HL-60 (cell line): ENCODE data around the gene MSANTD3.
"Not testable (repeated sequence)": the region's sequence is repeated elsewhere in the genome, so short reads cannot be mapped to it uniquely, and the experiment has no call there.

Experiments used
- DNase-seq, 2 experiments: peaks; one replicate each; pipeline ENCODE4 v3.0.0-alpha.2; 2010 to 2020; ENCODE audit warnings: low read depth in 1 of 2, low spot score in 1 of 2
- H3K27ac ChIP-seq: fragments of 250-450 bp; sonication (Bioruptor Pico); replicated peaks from 2 replicates; pipeline ENCODE4 v1.5.1; 2020; ENCODE audit warnings: mild to moderate bottlenecking, moderate library complexity
- H3K27me3 ChIP-seq: fragments of 250-450 bp; sonication (Bioruptor Pico); 2 replicates; pipeline ENCODE4 v1.5.1; 2021; ENCODE audit warnings: mild to moderate bottlenecking, moderate library complexity; ENCODE audit not compliant: insufficient read depth, poor library complexity, severe bottlenecking
- H3K4me3 ChIP-seq: replicated peaks from 2 replicates; pipeline ENCODE4 v1.5.1; 2011; ENCODE audit warnings: mild to moderate bottlenecking, control low read depth, low read length; ENCODE audit not compliant: insufficient read depth
- CTCF ChIP-seq: IDR thresholded peaks from one replicate; pipeline ENCODE4 v1.5.1; 2011; ENCODE audit warnings: low read length, control low read depth, inconsistent platforms; ENCODE audit not compliant: insufficient read depth
- GABPA ChIP-seq: IDR thresholded peaks from 2 replicates; pipeline ENCODE4 v1.6.1; 2012; ENCODE audit warnings: low read depth
- POLR2AphosphoS5 ChIP-seq: IDR thresholded peaks from 2 replicates; pipeline ENCODE4 v1.6.1; 2012; ENCODE audit warnings: low read depth
- SPI1 ChIP-seq: IDR thresholded peaks from 2 replicates; pipeline ENCODE4 v1.6.1; 2012; ENCODE audit warnings: low read depth, mild to moderate bottlenecking, borderline replicate concordance
- long read RNA-seq: library from polyadenylated mRNA; unstranded; transcript quantifications from one replicate; pipeline ENCODE4 v2.0.0, GENCODE V29; 2020
- TF ChIP-seq, protein P1 (sequence below): IDR thresholded peaks from 2 replicates; pipeline ENCODE4 v1.6.1; 2012; ENCODE audit warnings: low read depth; ENCODE audit not compliant: insufficient replicate concordance

Gene MSANTD3, protein sequence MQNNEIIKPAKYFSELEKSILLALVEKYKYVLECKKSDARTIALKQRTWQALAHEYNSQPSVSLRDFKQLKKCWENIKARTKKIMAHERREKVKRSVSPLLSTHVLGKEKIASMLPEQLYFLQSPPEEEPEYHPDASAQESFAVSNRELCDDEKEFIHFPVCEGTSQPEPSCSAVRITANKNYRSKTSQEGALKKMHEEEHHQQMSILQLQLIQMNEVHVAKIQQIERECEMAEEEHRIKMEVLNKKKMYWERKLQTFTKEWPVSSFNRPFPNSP
- long read RNA-seq, transcript MSANTD3-203 (3 exons, 1,362 nt) = major isoform, 11 of 12 reads
- long read RNA-seq, partial matches to known transcripts = 0 of 12 reads
- long read RNA-seq, other reads (novel, unspliced or antisense) = 0 of 12 reads

GRCh38 chr9:100426530-100427365 lies at the start of gene MSANTD3:
Gene MSANTD3, plus strand, starts transcription at chr9:100427143. Its CDS starts 14,796 bp downstream, at chr9:100441939.
- H3K27me3 ChIP-seq = no peaks in the 10 kb centered on the region
- peak in 1 of 2 experiments; percentile 39 for DNase-seq
- TF ChIP-seq, protein P1, sequence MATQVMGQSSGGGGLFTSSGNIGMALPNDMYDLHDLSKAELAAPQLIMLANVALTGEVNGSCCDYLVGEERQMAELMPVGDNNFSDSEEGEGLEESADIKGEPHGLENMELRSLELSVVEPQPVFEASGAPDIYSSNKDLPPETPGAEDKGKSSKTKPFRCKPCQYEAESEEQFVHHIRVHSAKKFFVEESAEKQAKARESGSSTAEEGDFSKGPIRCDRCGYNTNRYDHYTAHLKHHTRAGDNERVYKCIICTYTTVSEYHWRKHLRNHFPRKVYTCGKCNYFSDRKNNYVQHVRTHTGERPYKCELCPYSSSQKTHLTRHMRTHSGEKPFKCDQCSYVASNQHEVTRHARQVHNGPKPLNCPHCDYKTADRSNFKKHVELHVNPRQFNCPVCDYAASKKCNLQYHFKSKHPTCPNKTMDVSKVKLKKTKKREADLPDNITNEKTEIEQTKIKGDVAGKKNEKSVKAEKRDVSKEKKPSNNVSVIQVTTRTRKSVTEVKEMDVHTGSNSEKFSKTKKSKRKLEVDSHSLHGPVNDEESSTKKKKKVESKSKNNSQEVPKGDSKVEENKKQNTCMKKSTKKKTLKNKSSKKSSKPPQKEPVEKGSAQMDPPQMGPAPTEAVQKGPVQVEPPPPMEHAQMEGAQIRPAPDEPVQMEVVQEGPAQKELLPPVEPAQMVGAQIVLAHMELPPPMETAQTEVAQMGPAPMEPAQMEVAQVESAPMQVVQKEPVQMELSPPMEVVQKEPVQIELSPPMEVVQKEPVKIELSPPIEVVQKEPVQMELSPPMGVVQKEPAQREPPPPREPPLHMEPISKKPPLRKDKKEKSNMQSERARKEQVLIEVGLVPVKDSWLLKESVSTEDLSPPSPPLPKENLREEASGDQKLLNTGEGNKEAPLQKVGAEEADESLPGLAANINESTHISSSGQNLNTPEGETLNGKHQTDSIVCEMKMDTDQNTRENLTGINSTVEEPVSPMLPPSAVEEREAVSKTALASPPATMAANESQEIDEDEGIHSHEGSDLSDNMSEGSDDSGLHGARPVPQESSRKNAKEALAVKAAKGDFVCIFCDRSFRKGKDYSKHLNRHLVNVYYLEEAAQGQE = peak; percentile 55
- TF ChIP-seq GABPA = no peak
- H3K27ac ChIP-seq = peak within 1 kb of the TSS; percentile 71
- H3K4me3 ChIP-seq = peak within 1 kb of the TSS; percentile 78

DNA sequence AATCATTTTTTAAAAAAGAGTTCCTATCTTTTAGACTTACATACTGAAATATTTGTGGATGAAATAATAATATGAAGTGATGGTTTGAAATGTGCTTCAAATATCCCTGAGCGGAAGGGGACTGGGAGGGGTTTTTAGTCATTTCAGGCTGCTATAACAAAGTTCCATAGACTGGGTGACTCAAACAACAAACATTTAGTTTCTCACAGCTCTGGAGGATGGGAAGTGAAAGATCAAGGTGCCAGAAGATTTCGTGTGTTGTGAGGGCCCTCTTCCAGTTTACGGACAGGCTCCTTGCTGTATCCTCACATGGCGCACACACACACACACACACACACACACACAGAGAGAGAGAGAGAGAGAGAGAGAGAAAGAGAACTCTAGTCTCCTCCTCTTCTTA lies 47.1 kb upstream of the MSANTD3 start:
- DNase-seq = no peak
- Histone ChIP-seq H3K27ac (no peak overlapping the region), H3K27me3 (no peaks in the 10 kb centered on the region), H3K4me3 (no peak overlapping the region)
- no peak for TF ChIP-seq GABPA
- no peak for TF ChIP-seq POLR2AphosphoS5
- TF ChIP-seq SPI1 = no peak
- TF ChIP-seq, protein P1 = no peak
- no peak for TF ChIP-seq CTCF

DNA sequence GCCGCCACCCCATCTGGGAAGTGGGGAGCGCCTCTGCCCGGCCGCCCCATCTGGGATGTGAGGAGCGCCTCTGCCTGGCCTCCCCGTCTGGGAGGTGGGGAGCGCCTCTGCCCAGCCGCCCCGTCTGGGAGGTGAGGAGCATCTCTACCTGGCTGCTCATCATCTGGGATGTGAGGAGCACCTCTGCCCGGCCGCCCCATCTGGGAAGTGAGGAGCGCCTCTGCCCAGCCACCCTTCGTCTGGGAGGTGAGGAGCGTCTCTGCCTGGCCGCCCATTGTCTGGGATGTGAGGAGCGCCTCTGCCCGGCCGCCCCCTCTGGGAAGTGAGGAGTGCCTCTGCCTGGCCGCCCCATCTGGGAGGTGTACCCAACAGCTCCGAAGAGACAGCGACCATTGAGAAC lies 34.0 kb upstream of the MSANTD3 start:
- not testable (repeated sequence) for H3K27me3 ChIP-seq, H3K27ac ChIP-seq, DNase-seq, H3K4me3 ChIP-seq

DNA sequence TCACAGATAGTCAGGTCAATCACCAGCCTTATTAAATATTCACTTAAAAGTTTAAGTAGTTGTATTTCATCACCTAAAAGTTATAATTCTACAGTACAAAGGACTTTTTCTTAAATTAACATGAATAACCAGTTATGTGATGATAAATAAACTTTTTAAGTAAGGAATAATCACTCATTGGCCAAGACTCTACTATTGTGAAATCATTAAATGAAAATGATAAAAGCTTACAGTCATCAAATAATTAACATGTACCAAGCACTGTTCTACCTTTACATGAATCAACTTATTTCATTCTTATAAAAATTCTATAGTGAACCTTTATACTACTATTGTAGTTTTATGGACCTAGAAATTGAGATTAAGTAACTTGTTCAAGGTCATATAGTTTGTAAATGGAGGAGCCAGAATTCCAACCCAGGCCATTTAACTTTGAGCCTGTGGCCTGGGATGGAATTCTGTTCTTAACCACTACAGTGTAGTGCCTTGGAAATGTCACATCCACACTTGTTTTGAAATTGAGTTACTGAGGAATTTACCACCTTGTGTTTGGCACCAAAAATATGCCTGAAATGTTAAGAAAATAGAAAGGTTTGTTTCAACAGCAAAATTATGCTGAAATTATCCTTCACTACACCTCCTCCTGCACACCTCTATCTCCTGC lies 32.8 kb upstream of the MSANTD3 start:
- H3K27ac ChIP-seq = no peak overlapping the region
- no peak for TF ChIP-seq POLR2AphosphoS5
- no peak for TF ChIP-seq CTCF
- TF ChIP-seq, protein P1 = no peak
- TF ChIP-seq GABPA = no peak
- TF ChIP-seq SPI1 = no peak
- no peak overlapping the region for H3K4me3 ChIP-seq
- DNase-seq = no peak
- no peaks in the 10 kb centered on the region for H3K27me3 ChIP-seq
